ENCODE results near the gene ARL13A.

The ARL13A gene

DNA sequence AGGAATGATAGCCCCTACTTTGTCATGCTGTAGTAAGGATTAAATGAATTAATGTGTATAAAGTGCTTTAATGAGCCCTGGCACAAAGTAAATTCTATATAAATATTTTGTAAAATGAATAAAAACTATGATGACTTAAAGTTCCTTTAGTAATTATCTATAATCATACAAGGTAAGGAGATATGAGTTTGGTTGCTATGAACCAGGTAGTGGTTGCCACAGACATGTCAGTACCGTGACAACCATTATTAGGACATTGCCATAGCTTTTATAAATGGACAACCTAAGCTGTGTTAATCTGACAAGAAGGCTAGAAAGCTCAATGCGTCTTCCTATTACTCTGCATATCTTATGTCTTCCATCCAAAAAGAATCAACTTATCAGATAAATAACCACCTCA lies at the start of gene ARL13A:
Gene ARL13A (plus strand): TSS at position 301 of the 400 bp plus-strand sequence. CDS start 3,982 bp downstream, outside the sequence.
- H3K27ac ChIP-seq = no peak within 1 kb of the TSS

GRCh38 chrX:100924375-100924774 lies 45.1 kb upstream of the ARL13A start:
- no peak overlapping the region for H3K27ac ChIP-seq
- DNase-seq (ENCODE audit: low read depth, low spot score) = no peak

More for the DNA sequence above, at the start of gene ARL13A:
- DNase-seq (ENCODE audit: low read depth, low spot score) = no peak

DNA sequence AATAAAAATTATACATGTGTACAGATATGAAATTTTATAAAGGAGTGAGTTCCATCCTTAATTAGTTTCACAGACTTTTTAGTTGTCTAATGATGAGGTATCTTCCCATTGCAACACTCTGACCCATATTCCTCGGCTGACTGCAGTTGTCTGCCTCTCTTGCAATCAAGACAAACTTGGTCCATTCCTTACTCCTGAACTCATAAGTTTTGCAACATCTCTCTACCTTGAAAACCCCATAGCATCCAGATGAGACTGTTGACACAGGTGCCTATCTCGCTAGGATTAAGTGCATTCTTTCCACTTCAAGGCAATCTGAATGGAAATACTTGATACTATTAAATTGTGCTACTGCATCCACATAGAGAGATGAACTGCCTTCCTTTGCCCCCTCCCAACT lies 43.1 kb upstream of the ARL13A start:
- DNase-seq (ENCODE audit: low read depth, low spot score) = no peak
- no peak overlapping the region for H3K27ac ChIP-seq

- DNase-seq (ENCODE audit: low read depth, low spot score) = no peak
- H3K27ac ChIP-seq = no peak within 1 kb of the TSS
Observed at GRCh38 chrX:100928660-100929613, 40.6 kb upstream of the ARL13A start, which contains the start of gene XKRX. TSS of gene XKRX (minus strand) at chrX:100928917. CDS start at chrX:100928304, 613 bp downstream.

- no peak overlapping the region for H3K27ac ChIP-seq
Observed at GRCh38 chrX:100931218-100931924, 38.1 kb upstream of the ARL13A start.

GRCh38 chrX:100931925-100932285 lies 37.6 kb upstream of the ARL13A start:
- DNase-seq (ENCODE audit: low read depth, low spot score) = no peak
- H3K27ac ChIP-seq = no peak overlapping the region

More at GRCh38 chrX:100931218-100931924, 38.1 kb upstream of the ARL13A start:
- no peak for DNase-seq (ENCODE audit: low read depth, low spot score)

- H3K27ac ChIP-seq = no peak overlapping the region
- no peak for DNase-seq (ENCODE audit: low read depth, low spot score)
Observed at GRCh38 chrX:100935767-100936166, 33.7 kb upstream of the ARL13A start.

DNA sequence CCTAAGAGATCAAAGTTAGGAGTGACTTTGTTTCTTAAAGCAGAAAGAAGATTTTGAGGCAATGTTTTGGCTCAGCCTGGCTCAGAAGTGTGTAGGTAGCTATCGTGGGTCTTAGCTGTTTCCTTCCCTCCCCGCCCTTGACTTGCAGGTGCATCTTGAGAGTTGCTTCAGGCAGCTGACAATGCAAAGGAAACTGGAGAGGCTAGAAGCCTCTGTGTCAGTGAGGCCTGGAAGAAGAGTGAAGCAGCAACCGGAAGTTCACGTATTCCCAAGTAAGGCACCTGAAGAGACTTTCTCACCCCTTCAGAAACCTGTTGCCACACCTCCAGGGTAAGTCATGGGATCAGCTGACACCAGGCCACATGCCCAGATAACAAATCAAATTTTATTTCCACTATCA lies 30.2 kb upstream of the ARL13A start:
- DNase-seq (ENCODE audit: low read depth, low spot score) = no peak
- H3K27ac ChIP-seq = no peak overlapping the region

- no peak overlapping the region for H3K27ac ChIP-seq
- no peak for DNase-seq (ENCODE audit: low read depth, low spot score)
Observed at GRCh38 chrX:100944601-100945000, 24.9 kb upstream of the ARL13A start.

DNA sequence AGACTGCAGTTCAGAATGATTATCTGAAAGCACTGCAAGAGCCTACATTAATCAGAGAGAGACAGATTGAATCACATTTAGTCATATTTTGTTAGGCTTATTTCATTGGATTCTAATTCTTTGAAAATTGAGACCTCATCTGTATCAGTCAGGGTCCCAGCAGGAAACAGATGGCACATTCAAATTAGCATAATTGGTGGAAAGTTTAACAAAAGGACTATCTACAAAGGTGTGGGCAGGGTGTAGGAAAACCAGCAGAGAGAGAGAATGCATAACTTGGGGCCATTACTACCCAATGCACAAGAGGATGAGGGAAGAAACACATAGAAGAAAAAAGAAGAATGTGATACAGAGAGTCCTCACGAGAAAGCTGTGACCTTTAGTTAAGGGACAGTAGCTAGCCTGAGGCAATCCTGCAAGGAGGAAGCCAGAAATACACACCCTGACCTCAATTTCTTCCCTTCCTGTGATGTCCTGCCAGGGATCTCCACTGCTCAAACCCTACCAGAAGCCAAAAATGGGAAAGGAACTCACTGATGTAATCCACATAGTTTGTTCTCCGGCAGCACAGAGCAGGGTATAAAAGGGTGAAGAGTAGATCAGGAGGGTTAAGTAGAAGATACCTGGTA lies 23.1 kb upstream of the ARL13A start:
- no peak for DNase-seq (ENCODE audit: low read depth, low spot score)
- H3K27ac ChIP-seq = no peak overlapping the region

DNA sequence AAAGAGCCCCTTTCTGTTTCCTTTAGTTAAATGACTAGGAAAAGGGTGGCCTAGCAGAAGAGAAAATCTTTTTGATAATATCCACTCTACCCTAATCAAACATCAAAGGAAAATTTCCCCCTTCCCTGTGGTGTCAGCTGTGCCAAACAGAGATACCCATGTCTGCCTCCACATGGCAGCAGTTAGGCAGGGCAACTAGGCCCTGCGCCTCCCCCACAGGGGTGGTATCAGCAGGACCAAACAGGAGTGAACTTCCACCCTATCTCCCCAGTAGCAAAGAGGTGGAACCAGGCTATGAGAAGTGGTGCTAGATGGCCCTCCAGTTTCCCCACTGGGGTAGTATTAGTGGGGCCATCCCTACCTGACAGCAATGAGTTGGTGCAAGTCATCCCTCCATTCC lies 21.0 kb upstream of the ARL13A start:
- no peak overlapping the region for H3K27ac ChIP-seq
- no peak for DNase-seq (ENCODE audit: low read depth, low spot score)

DNA sequence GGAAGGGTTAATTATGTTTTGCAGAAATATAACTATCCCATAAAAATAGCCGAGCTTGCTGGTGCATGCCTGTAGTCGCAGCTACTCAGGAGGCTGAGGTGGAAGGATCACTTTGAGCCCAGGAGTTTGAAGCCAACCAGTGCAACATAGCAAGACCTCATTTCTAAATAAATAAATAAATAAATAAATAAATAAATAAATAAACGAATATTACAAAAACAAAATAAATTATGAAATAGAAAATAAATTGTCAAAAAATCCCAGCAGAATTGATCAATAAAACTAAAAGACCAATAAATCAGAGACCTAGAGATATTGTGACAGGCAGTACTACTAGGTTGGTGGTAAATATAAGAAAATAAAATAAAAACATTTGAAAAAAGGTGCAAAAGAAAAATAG lies 6.7 kb upstream of the ARL13A start:
- no peak overlapping the region for H3K27ac ChIP-seq
- DNase-seq (ENCODE audit: low read depth, low spot score) = no peak

- no peak overlapping the region for H3K27ac ChIP-seq
- no peak for DNase-seq (ENCODE audit: low read depth, low spot score)
Observed at GRCh38 chrX:100964362-100964761, 5.1 kb upstream of the ARL13A start.

- no peak overlapping the region for H3K27ac ChIP-seq
- no peak for DNase-seq (ENCODE audit: low read depth, low spot score)
Observed at GRCh38 chrX:100969936-100970335, 428 bp downstream of the ARL13A start.

DNA sequence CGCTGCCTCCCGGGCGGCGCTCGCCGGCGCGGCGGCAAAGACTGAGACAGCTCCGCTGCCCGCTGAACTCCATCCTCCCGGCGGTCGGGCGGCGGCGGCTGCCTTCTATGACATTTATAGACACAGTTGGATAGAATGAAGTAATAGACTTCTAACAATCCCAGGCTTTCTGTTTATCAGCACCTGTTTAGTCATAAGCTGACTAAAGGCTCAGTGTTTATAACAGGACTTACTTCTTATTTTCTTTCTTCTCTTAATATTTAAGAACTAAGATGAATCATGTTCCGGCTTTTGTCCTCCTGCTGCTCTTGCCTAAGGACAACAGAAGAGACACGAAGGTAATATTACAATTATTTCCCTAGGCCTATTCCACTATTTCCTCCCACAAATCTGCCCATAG lies 3.9 kb downstream of the ARL13A start:
- DNase-seq (ENCODE audit: low read depth, low spot score) = no peak

DNA sequence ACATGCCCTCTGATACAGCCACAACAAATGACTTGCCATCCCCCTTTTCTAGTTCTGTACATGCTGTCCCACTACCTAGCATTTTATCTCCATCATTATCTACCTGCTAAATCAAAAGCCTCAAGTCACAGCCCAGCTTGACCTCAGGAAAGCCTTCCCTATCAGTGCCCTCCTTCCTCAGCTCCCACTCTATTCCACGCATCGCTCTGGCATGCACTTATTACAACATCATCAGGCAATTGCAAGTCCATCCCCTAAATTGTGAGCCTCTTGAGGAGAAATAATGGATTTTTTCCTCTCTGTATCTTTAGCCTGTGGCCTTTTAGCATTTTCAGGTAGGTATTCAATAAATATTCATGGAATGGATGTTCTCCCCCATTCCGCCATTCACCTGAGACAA lies 5.7 kb downstream of the ARL13A start:
- H3K27ac ChIP-seq = no peak overlapping the region
- DNase-seq (ENCODE audit: low read depth, low spot score) = no peak

More for the DNA sequence above, 3.9 kb downstream of the ARL13A start:
- no peak overlapping the region for H3K27ac ChIP-seq

DNA sequence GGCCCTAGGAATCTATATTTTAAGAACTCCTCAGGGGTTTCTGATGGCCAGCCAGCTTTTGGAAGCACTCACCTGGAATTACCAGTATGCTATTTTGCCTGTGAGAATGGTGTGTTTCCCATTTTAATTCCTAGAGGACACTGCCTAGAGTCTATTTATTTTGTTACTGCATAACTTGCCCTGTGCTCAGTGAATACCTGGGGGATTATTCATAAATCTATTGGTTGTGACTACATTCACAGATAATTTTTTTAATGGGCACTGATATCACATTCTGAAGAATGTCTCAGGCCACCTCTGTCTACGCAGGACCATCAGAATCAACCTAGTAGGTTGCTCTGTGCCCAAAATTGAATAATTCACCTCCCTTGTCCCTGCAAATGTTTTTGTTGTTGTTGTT lies 6.7 kb downstream of the ARL13A start:
- H3K27ac ChIP-seq = no peak overlapping the region
- no peak for DNase-seq (ENCODE audit: low read depth, low spot score)

GRCh38 chrX:100979881-100980607 lies 10.5 kb downstream of the ARL13A start:
- peak overlapping the region; percentile 65 for H3K27ac ChIP-seq
- DNase-seq (ENCODE audit: low read depth, low spot score) = no peak

GRCh38 chrX:100980608-100981497 lies 11.3 kb downstream of the ARL13A start:
- H3K27ac ChIP-seq = peak overlapping the region; percentile 65
- no peak for DNase-seq (ENCODE audit: low read depth, low spot score)
